Panc1 (cell line): ENCODE data around the gene THRB. TPM values are rescaled to one million over a fixed set of nuclear protein-coding genes. Genes with fewer than 3 reads are reported as not detected.

ENCODE experiments used
- ATAC-seq: fragments of 200-7000 bp; cut with Tn5 transposase; 2 replicates; pipeline ENCODE4 v1.9.1; 2020; ENCODE audit warnings: mild to moderate bottlenecking, moderate library complexity
- BruUV-seq: library from RNA; stranded (reverse); fragments of 400-500 nt; replicated peaks from 2 replicates; lab custom pipeline; 2021; lab: Mats Ljungman, UMichigan
- CTCF ChIA-PET: fragments of 300-600 bp; sonication (Branson Sonifier 250); formaldehyde crosslinking; loops from one replicate; lab custom pipeline; 2022; ENCODE audit warnings: antibody characterized with exemption; lab: Charles Lee
- POLR2A ChIA-PET: fragments of 300-600 bp; sonication (Branson Sonifier 250); formaldehyde crosslinking; loops from one replicate; lab custom pipeline; 2022; ENCODE audit warnings: antibody characterized with exemption; lab: Charles Lee
- DNase-seq: peaks from one replicate; pipeline ENCODE4 v3.0.0-alpha.2; 2010; ENCODE audit warnings: low read depth, low spot score
- H3K27ac ChIP-seq: 2 replicates; pipeline ENCODE4 v1.5.1; 2011; ENCODE audit warnings: mild to moderate bottlenecking, low read length, inconsistent platforms
- H3K27me3 ChIP-seq: fragments of 200-500 bp; sonication (Bioruptor generic); 2 replicates; pipeline ENCODE4 v1.6.0; 2014; ENCODE audit warnings: low read length, inconsistent platforms; ENCODE audit not compliant: control insufficient read depth, insufficient read depth
- H3K36me3 ChIP-seq: fragments of 200-500 bp; sonication (Bioruptor generic); 2 replicates; pipeline ENCODE4 v1.5.1; 2014; ENCODE audit warnings: inconsistent platforms, mild to moderate bottlenecking, low read length, moderate library complexity; ENCODE audit not compliant: control insufficient read depth, insufficient read depth
- H3K4me1 ChIP-seq: 2 replicates; pipeline ENCODE4 v1.5.1; 2011; ENCODE audit warnings: inconsistent platforms, mild to moderate bottlenecking, low read length, moderate library complexity; ENCODE audit not compliant: control insufficient read depth, insufficient read depth
- H3K4me3 ChIP-seq, 2 experiments: 2 replicates each; pipeline ENCODE4 v1.5.1; 2011 to 2012; ENCODE audit warnings: low read depth in 2 of 2, low read length in 2 of 2, mild to moderate bottlenecking in 2 of 2, inconsistent platforms in 1 of 2, moderate library complexity in 1 of 2
- H3K9me3 ChIP-seq: fragments of 200-500 bp; sonication (Bioruptor generic); 2 replicates; pipeline ENCODE4 v1.5.1; 2014; ENCODE audit warnings: low read depth, mild to moderate bottlenecking, inconsistent platforms, low read length, moderate library complexity; ENCODE audit not compliant: control insufficient read depth, insufficient read depth
- POLR2AphosphoS5 ChIP-seq: IDR thresholded peaks from 2 replicates; pipeline ENCODE4 v1.6.1; 2012; ENCODE audit warnings: mild to moderate bottlenecking, low read depth, low read length, moderate library complexity
- SIN3A ChIP-seq: IDR thresholded peaks from 2 replicates; pipeline ENCODE4 v1.6.1; 2012; ENCODE audit warnings: low read depth, mild to moderate bottlenecking, low read length, moderate library complexity, borderline replicate concordance; ENCODE audit not compliant: insufficient read depth
- TCF7L2 ChIP-seq: IDR thresholded peaks from 2 replicates; pipeline ENCODE4 v1.6.1; 2011; ENCODE audit warnings: mild to moderate bottlenecking, low read depth, low read length, inconsistent platforms
- in situ Hi-C: cut with HindIII; loops from 2 replicates; pipeline ENCODE4 v1.10.0; 2016; ENCODE audit warnings: low sequenced_read_pairs, low pct_unique_long_range_greater_than_20kb
- intact Hi-C: fragments of 100-400 bp; cut with micrococcal nuclease; formaldehyde crosslinking; loops from one replicate; pipeline ENCODE4 v1.10.0; 2022; ENCODE audit not compliant: unreplicated experiment
- total RNA-seq: library from RNA; stranded (reverse); gene quantifications from one replicate; pipeline ENCODE4 v1.2.1, GENCODE V29; 2021; ENCODE audit not compliant: unreplicated experiment
- TF ChIP-seq, protein P1 (sequence below), 2 experiments: IDR thresholded peaks; 2 replicates each; pipeline ENCODE4 v1.6.1; 2011 to 2012; ENCODE audit warnings: low read depth in 2 of 2, control low read depth in 1 of 2, low read length in 1 of 2, mild to moderate bottlenecking in 1 of 2, moderate library complexity in 1 of 2; ENCODE audit not compliant: insufficient read depth in 1 of 2
- TF ChIP-seq, protein P2 (sequence below): fragments of 450-650 bp; IDR thresholded peaks from 2 replicates; pipeline ENCODE4 v1.5.1; 2017; ENCODE audit warnings: mild to moderate bottlenecking

The THRB gene
- total RNA-seq, 1 experiment from 2014 or later = 3.9 TPM

DNA sequence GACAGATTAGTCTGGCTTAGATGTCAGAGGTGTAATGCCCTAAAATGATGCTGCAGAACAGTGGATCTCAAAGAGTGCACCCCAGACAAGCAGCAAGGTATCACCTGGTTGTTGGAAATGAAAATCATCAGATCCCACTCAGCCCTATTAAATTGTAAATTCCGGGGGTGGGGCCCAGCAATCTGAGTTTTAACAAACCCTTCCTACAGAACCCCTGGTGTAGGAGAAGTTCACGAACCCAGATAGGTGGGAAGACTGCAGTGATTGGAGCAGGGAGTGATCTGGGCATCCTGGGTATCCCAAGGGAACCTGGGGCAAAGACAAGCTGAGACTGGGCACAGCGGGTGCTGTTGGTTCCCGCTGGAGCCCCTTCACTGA is 24.3 kb upstream of the THRB start:
- DNase-seq (no peak), ATAC-seq (no peak)
- no peak overlapping the region for H3K27ac ChIP-seq
- intact Hi-C loops = no loop called here
- H3K4me3 ChIP-seq = no peak overlapping the region
- in situ Hi-C loops = no loop called here
- no TSS peak for BruUV-seq
- H3K9me3 ChIP-seq = no peaks in the 10 kb centered on the region
- H3K27me3 ChIP-seq = peaks cover 3% of the 10 kb centered on the region; the same call in 1 of the 2 replicates
- TF ChIP-seq POLR2AphosphoS5 = no peak
- TF ChIP-seq TCF7L2 = no peak
- TF ChIP-seq SIN3A = no peak
- TF ChIP-seq, protein P1, sequence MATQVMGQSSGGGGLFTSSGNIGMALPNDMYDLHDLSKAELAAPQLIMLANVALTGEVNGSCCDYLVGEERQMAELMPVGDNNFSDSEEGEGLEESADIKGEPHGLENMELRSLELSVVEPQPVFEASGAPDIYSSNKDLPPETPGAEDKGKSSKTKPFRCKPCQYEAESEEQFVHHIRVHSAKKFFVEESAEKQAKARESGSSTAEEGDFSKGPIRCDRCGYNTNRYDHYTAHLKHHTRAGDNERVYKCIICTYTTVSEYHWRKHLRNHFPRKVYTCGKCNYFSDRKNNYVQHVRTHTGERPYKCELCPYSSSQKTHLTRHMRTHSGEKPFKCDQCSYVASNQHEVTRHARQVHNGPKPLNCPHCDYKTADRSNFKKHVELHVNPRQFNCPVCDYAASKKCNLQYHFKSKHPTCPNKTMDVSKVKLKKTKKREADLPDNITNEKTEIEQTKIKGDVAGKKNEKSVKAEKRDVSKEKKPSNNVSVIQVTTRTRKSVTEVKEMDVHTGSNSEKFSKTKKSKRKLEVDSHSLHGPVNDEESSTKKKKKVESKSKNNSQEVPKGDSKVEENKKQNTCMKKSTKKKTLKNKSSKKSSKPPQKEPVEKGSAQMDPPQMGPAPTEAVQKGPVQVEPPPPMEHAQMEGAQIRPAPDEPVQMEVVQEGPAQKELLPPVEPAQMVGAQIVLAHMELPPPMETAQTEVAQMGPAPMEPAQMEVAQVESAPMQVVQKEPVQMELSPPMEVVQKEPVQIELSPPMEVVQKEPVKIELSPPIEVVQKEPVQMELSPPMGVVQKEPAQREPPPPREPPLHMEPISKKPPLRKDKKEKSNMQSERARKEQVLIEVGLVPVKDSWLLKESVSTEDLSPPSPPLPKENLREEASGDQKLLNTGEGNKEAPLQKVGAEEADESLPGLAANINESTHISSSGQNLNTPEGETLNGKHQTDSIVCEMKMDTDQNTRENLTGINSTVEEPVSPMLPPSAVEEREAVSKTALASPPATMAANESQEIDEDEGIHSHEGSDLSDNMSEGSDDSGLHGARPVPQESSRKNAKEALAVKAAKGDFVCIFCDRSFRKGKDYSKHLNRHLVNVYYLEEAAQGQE (IDR thresholded peaks at IDR 0.05; ENCODE audit: insufficient read depth in 1 of 2, low read depth in 2 of 2, low read length in 1 of 2) = no peak
- TF ChIP-seq, protein P2, sequence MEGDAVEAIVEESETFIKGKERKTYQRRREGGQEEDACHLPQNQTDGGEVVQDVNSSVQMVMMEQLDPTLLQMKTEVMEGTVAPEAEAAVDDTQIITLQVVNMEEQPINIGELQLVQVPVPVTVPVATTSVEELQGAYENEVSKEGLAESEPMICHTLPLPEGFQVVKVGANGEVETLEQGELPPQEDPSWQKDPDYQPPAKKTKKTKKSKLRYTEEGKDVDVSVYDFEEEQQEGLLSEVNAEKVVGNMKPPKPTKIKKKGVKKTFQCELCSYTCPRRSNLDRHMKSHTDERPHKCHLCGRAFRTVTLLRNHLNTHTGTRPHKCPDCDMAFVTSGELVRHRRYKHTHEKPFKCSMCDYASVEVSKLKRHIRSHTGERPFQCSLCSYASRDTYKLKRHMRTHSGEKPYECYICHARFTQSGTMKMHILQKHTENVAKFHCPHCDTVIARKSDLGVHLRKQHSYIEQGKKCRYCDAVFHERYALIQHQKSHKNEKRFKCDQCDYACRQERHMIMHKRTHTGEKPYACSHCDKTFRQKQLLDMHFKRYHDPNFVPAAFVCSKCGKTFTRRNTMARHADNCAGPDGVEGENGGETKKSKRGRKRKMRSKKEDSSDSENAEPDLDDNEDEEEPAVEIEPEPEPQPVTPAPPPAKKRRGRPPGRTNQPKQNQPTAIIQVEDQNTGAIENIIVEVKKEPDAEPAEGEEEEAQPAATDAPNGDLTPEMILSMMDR = no peak
- CTCF ChIA-PET = no interaction called here
- POLR2A ChIA-PET = no interaction called here
- H3K4me1 ChIP-seq = no peaks in the 10 kb centered on the region
- no peaks in the 10 kb centered on the region for H3K36me3 ChIP-seq

DNA sequence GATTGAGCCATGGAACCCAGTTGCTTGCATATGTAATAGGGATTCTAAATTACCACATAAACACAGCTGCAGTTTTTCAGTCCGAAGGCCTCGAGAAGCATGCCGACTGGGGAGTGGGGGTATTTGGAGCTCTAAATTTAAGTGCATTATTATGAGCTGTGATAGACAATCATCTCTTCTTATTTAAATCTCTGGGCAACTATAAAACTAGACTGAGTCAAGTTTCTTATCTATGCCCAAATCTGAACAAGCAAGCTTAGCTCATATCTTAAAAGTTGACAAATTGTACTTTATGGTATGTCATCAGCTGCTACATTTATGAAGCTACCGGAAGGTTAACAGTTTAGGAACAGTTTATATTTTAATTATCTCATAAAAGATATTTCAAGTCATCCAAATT is 19.5 kb upstream of the THRB start:
- no peaks in the 10 kb centered on the region for H3K4me1 ChIP-seq
- in situ Hi-C loops = no loop called here
- BruUV-seq = no TSS peak
- H3K27me3 ChIP-seq = no peaks in the 10 kb centered on the region
- no peak overlapping the region for H3K27ac ChIP-seq
- POLR2A ChIA-PET = interaction anchor here (0.8 kb wide), 1 partner anchor 102 kb away, joined by 3 read pairs; no protein-coding TSS in a partner anchor
- no peaks in the 10 kb centered on the region for H3K36me3 ChIP-seq
- intact Hi-C loops = no loop called here
- no peak overlapping the region for H3K4me3 ChIP-seq
- CTCF ChIA-PET = no interaction called here
- ATAC-seq (no peak), DNase-seq (no peak)
- TF ChIP-seq, protein P2 = no peak
- no peaks in the 10 kb centered on the region for H3K9me3 ChIP-seq

DNA sequence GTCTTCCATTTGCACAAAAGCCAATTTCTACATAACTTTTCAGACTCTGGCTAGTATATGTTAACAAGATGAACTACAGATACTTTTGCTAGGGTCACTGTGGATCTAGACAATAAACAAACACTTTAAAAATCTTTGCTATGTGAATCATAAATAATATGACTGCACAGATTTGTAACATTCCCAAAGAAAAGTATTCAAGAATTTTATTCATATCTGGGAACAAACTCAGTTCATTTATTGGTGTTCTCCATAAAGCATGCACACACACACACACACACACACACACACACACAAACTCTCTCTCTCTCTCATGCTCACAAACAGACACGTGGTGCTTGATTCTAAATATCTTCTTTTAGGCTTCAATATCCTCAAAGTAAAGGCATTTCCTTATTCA is 18.8 kb upstream of the THRB start:
- ChIA-PET CTCF (no interaction called here), POLR2A (no interaction called here)
- Histone ChIP-seq H3K9me3 (no peaks in the 10 kb centered on the region), H3K27me3 (no peaks in the 10 kb centered on the region), H3K36me3 (no peaks in the 10 kb centered on the region), H3K4me3 (no peak overlapping the region), H3K4me1 (no peaks in the 10 kb centered on the region), H3K27ac (no peak overlapping the region)
- DNase-seq (no peak), ATAC-seq (no peak)
- TF ChIP-seq, protein P2 = no peak
- TF ChIP-seq, protein P1 (IDR thresholded peaks at IDR 0.05; ENCODE audit: insufficient read depth in 1 of 2, low read depth in 2 of 2, low read length in 1 of 2) = no peak
- TF ChIP-seq TCF7L2 (no peak), POLR2AphosphoS5 (no peak), SIN3A (no peak)
- intact Hi-C loops = no loop called here
- BruUV-seq = no TSS peak
- in situ Hi-C loops = no loop called here
